Mesothelial cell of epicardium (in vitro differentiated cells): ENCODE measurements around the gene HOMER1. TPM values are rescaled to one million over a fixed set of nuclear protein-coding genes. Genes with fewer than 3 reads are reported as not detected.

ENCODE experiments used
- DNase-seq, 2 experiments: peaks; one replicate each; pipeline ENCODE4 v3.0.0; 2021; ENCODE audit warnings: low spot score in 2 of 2; ENCODE audit not compliant: unreplicated experiment in 2 of 2
- H3K27ac Mint-ChIP-seq: 2 replicates; pipeline ENCODE4 v1.8.0; 2021; ENCODE audit warnings: mixed read lengths
- H3K27me3 Mint-ChIP-seq: 2 replicates; pipeline ENCODE4 v1.8.0; 2021; ENCODE audit warnings: low read depth, mixed read lengths
- H3K36me3 Mint-ChIP-seq: 2 replicates; pipeline ENCODE4 v1.8.0; 2021; ENCODE audit warnings: mixed read lengths
- H3K4me1 Mint-ChIP-seq: 2 replicates; pipeline ENCODE4 v1.8.0; 2021; ENCODE audit warnings: mixed read lengths
- H3K4me3 Mint-ChIP-seq: 2 replicates; pipeline ENCODE4 v1.8.0; 2021; ENCODE audit warnings: mild to moderate bottlenecking, moderate library complexity, mixed read lengths
- H3K9me3 Mint-ChIP-seq: 2 replicates; pipeline ENCODE4 v1.8.0; 2021; ENCODE audit warnings: mixed read lengths
- CTCF ChIP-seq: fragments of 200-600 bp; sonication (generic); IDR thresholded peaks from one replicate; pipeline ENCODE4 v1.5.0; 2021; ENCODE audit warnings: antibody characterized with exemption; ENCODE audit not compliant: unreplicated experiment
- total RNA-seq: library from RNA; stranded (reverse); gene quantifications from 3 replicates; pipeline ENCODE4 v1.2.1, GENCODE V29; 2021

Gene HOMER1
- total RNA-seq, 1 donor from 2014 or later = 21.6 TPM

GRCh38 chr5:79430196-79430595 lies 83.7 kb downstream of the HOMER1 start:
- peaks cover 19% of the 10 kb centered on the region for H3K36me3 Mint-ChIP-seq
- DNase-seq = no peak
- no peak overlapping the region for H3K4me3 Mint-ChIP-seq
- H3K27ac Mint-ChIP-seq = no peak overlapping the region
- TF ChIP-seq CTCF = no peak
- H3K9me3 Mint-ChIP-seq = peaks cover 3% of the 10 kb centered on the region
- no peaks in the 10 kb centered on the region for H3K4me1 Mint-ChIP-seq
- H3K27me3 Mint-ChIP-seq = no peaks in the 10 kb centered on the region

GRCh38 chr5:79423296-79423695 lies 90.6 kb downstream of the HOMER1 start:
- H3K27ac Mint-ChIP-seq = no peak overlapping the region
- H3K36me3 Mint-ChIP-seq = peaks cover 4% of the 10 kb centered on the region
- no peaks in the 10 kb centered on the region for H3K27me3 Mint-ChIP-seq
- no peaks in the 10 kb centered on the region for H3K9me3 Mint-ChIP-seq
- no peaks in the 10 kb centered on the region for H3K4me1 Mint-ChIP-seq
- TF ChIP-seq CTCF = no peak
- no peak for DNase-seq
- no peak overlapping the region for H3K4me3 Mint-ChIP-seq

GRCh38 chr5:79420248-79420647 lies 93.7 kb downstream of the HOMER1 start:
- Mint-ChIP-seq H3K27ac (no peak overlapping the region), H3K27me3 (no peaks in the 10 kb centered on the region), H3K9me3 (no peaks in the 10 kb centered on the region), H3K4me1 (no peaks in the 10 kb centered on the region), H3K4me3 (no peak overlapping the region), H3K36me3 (no peaks in the 10 kb centered on the region)
- DNase-seq = no peak
- no peak for TF ChIP-seq CTCF

- Mint-ChIP-seq H3K4me3 (no peak overlapping the region), H3K27ac (no peak overlapping the region), H3K4me1 (no peaks in the 10 kb centered on the region), H3K9me3 (no peaks in the 10 kb centered on the region), H3K36me3 (no peaks in the 10 kb centered on the region), H3K27me3 (no peaks in the 10 kb centered on the region)
- no peak for TF ChIP-seq CTCF
- DNase-seq = no peak
Observed at GRCh38 chr5:79418276-79418675, 95.7 kb downstream of the HOMER1 start.

- Mint-ChIP-seq H3K9me3 (no peaks in the 10 kb centered on the region), H3K36me3 (no peaks in the 10 kb centered on the region), H3K4me3 (no peak overlapping the region), H3K27me3 (no peaks in the 10 kb centered on the region), H3K4me1 (no peaks in the 10 kb centered on the region), H3K27ac (no peak overlapping the region)
- no peak for TF ChIP-seq CTCF
- DNase-seq = no peak
Observed at GRCh38 chr5:79417495-79417894, 96.4 kb downstream of the HOMER1 start.

- TF ChIP-seq CTCF = no peak
- no peak overlapping the region for H3K4me3 Mint-ChIP-seq
- H3K36me3 Mint-ChIP-seq = no peaks in the 10 kb centered on the region
- H3K4me1 Mint-ChIP-seq = no peaks in the 10 kb centered on the region
- no peak for DNase-seq
- H3K27ac Mint-ChIP-seq = no peak overlapping the region
- H3K9me3 Mint-ChIP-seq = no peaks in the 10 kb centered on the region
- H3K27me3 Mint-ChIP-seq = no peaks in the 10 kb centered on the region
Observed at GRCh38 chr5:79416499-79416898, 97.4 kb downstream of the HOMER1 start.
